Upper lobe of left lung (tissue), 4 donors: ENCODE data around the gene UMAD1.

ENCODE experiments used
- POLR2AphosphoS5 ChIP-seq, 2 donors: sonication (generic); formaldehyde crosslinking; IDR thresholded peaks; one replicate each; pipeline ENCODE4 v1.5.1; 2017; ENCODE audit warnings: antibody characterized with exemption in 2 of 2
- TF ChIP-seq, protein P1 (sequence below), 6 experiments: fragments of 450-650 bp in 4 of 6; fragments of 200-600 bp in 2 of 6; sonication (generic) in 2 of 6; IDR thresholded peaks; one replicate each; pipeline ENCODE4 v1.5.1; 2016 to 2019; ENCODE audit warnings: antibody characterized with exemption in 6 of 6

DNA sequence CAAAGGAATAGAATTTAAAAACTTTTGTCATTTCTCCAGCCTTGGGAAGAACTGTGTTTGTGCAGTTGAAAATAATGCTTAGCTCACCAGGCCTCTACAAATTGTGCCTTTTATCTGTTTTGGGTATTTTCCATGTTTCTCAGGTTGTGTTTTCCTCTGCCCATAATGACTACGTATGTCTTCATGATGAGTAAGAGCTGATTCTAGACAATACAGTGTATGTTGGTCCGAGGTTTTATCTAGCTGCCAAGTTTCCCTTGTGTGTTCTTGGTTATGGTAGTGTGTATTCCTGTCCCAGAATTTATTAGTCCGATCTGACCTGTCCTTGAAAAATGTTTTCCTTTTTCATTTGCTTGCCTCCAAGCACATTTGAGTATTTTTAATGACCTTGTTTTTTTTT is 244.3 kb downstream of the UMAD1 start:
- TF ChIP-seq, protein P1, sequence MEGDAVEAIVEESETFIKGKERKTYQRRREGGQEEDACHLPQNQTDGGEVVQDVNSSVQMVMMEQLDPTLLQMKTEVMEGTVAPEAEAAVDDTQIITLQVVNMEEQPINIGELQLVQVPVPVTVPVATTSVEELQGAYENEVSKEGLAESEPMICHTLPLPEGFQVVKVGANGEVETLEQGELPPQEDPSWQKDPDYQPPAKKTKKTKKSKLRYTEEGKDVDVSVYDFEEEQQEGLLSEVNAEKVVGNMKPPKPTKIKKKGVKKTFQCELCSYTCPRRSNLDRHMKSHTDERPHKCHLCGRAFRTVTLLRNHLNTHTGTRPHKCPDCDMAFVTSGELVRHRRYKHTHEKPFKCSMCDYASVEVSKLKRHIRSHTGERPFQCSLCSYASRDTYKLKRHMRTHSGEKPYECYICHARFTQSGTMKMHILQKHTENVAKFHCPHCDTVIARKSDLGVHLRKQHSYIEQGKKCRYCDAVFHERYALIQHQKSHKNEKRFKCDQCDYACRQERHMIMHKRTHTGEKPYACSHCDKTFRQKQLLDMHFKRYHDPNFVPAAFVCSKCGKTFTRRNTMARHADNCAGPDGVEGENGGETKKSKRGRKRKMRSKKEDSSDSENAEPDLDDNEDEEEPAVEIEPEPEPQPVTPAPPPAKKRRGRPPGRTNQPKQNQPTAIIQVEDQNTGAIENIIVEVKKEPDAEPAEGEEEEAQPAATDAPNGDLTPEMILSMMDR (IDR thresholded peaks at IDR 0.05): no peak
- TF ChIP-seq POLR2AphosphoS5 (IDR thresholded peaks at IDR 0.05): no peak
